HG03565 (cell line): ENCODE measurements around the gene AOC2.
A peak's percentile ranks its signal among the peaks of the same experiment; 100 is the strongest.
"Not testable (repeated sequence)": the region's sequence is repeated elsewhere in the genome, so short reads cannot be mapped to it uniquely, and the experiment has no call there.

ENCODE experiments used
- ATAC-seq: cut with Tn5 transposase; IDR thresholded peaks from one replicate; pipeline ENCODE4 v1.9.1; 2021; ENCODE audit warnings: mild to moderate bottlenecking, moderate library complexity; ENCODE audit not compliant: unreplicated experiment

AOC2 gene

DNA sequence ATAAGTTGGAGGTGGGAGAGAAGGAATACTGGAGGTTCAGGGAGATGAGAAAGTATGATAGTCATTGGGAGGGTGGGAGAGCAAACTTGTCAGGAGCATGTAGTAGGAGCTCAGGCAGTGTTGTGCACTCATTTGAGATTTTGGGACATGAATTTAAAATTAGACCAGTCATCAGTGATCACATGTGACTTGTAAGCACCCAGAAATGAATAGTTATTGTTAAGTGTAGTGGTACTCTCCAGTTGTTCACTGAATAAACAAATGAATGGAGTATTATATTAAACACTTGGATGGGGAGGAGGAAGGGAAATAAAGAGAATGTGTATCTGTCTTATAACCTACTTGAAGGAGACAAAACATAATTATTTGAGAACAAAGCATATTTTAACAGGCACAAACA is 13.4 kb upstream of the AOC2 start:
- ATAC-seq, result no peak

DNA sequence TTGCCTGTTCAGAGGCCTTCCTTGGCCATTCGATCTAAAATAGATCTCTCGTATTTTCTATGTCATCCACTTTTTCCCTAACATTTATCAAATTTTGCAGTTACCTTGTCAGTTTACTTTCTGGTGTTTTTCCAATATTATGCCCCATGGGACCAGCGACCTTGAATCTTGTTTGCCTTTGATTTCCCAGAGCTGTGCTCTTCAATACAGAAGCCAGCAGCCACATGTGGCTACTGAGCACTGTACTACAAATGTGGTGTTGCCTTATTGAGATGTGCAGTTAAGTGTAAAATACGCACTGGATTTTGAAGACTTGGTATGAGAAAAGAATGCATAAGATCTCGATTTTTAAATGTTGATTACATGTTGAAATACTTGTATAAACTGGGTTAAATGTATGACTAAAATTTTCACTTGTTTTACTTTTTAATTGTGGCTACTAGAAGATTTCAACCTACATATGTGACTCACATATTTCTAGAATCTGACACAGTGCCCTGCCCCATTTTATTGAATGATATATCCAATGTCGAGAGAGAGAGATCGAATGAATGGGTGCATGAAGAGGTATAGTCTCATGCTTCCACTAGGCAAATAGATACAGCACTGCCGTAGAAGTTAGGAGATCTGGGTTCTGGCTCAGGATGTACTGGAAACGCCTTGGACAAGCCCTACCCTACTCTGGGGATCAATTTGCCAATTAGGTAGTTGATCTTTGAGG is 12.0 kb upstream of the AOC2 start:
- no peak for ATAC-seq

DNA sequence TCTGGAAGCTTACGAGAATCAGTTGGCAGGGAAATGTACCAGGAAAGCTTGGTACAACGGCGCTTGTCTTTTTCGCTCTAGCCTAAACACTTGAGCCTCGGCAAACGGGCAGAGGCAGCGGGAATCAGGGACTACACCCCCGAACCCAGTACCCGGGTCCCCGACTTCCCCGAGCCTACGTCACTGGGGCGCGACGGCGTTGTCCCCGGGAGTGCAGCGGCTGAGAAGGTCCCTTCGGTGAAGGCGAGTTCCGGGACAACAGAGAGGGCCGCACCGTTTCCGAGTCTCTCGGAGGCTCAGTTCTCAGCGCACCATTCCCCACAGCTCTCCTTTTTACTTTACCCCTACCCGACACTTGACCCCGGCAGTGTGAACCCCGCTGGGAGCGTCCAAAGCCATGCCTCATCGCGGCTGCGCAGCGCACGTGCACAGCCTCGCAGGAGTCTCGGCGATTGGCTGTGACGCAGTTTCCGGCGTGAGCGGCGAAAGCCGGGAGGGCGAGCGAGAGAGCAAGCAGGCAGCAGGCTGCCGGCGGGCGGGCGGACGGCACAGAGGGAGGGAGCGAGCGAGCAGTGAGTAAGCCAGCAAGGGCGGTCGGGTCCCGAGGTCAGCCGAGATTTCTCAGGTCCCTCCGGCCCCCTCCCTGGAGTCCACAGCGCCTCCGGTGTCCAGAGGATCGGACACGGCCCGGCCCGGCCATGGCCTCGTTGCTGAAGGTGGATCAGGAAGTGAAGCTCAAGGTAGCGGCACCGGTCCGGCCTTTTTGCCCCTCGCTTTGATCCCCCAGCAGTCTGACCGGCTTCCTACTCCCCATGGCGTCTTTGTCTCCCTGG is 11.2 kb upstream of the AOC2 start, which contains the start of gene PSME3:
Gene PSME3, plus strand, starts transcription at position 464 of the 833 bp plus-strand sequence. Its CDS starts 235 bp downstream, at position 699.
- peak; percentile 84 for ATAC-seq

DNA sequence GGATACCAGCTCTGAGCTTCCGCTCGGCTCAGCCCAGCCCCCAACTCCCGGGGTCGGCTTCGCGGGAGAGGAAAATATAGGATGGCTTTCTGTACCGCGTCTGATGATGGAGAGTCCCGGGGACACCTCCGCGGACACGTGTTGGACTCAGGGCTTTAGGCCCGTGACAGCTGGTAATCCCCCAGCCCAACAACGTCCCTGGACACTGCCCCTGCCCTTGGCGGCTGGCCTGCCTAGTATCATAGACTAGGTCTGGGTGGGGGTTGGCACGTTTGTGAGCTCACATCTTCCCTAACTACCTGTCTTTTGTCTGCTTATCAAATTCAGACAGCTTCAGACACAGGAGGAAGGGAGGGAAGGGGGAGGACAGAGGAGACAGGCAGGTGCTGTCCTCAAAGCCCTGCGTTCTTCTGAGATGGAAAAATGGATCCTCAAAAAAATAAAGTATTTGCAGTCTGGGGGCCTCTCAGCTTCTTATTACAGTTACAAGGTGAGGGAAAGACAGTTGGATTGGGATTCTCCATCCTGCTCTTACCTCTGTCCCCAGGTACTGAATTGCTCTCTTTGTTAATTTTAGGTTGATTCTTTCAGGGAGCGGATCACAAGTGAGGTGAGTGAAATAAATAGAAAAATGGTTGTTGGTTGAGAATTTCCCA is 10.5 kb upstream of the AOC2 start:
- peak; percentile 8 for ATAC-seq

DNA sequence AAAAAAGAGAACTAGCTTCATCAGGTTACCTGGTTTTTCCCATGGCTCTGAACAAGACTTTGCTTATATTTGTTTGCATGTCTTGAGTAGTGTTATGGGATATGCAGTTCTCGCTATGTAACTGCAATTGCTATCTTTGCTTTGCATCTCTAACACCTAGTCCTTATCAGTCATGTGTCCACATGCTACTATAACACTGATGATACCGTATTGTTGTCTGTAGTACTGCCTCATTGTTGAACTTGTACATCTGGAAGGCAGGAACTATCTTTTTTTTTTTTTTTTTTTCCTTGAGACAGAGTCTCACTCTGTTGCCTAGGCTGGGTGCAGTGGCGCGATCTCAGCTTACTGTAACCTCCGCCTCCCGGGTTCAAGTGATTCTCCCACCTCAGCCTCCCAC is 8.6 kb upstream of the AOC2 start:
- no peak for ATAC-seq

DNA sequence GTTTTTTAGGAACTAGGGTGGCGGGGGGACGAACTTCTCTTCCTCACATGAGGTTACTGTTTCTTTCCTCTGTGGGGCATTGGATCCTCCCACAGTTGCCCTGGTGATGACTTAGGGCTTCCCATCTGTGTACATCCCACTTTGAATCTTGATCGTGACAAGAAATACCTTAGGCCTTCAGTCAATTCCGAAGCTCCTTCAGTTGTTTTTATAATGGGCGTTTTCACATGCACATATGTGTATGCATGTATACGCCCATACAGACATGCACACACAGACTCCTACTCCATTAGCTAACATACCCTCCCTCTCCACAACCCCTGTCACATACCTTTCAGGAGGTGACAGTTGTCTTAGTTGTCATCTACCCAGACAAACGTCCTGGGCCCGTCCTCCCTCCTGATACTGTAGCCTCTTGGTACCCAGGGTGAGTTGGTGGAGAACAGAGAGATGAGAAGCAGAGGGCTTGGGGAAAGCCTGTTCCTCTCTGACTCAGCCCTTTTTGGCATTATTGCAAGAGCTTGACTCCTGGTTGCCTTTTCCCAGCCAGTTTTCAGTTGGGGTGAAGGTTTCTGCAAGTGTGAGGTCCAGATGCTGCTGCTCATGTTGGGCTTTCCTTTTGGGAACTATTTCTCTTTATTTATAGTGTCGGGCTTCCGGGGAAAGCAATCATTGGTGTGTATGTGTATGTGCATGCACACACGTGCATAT is 2.2 kb upstream of the AOC2 start:
- no peak for ATAC-seq

DNA sequence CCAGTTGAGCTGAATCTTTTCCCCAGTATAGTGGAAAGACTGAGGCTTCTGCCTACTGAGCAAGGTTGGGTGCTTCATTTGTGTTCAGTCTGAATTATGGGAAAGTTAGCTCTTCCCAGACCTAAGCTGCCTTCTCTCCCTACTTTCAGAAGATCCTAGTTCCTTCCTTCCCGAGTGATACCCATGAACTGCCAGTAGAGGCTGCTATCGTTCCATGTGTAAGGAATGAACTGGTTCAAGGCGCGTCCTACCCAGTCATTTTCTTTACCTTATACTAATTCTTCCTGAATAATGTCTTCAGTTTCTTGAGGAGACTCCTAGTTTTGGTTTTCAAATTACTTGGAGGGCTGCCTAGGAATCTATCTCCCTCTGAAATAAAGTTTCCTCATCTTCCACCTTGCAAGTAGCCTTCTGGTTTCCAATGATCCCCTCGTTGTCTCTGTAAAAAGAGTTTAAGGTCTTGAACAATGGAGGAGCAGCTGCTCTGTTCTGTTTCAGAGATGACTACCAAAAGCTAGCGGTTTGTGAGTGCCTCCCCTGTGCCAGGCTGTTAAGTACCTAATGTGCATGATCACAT is 934 bp upstream of the AOC2 start:
- no peak for ATAC-seq

DNA sequence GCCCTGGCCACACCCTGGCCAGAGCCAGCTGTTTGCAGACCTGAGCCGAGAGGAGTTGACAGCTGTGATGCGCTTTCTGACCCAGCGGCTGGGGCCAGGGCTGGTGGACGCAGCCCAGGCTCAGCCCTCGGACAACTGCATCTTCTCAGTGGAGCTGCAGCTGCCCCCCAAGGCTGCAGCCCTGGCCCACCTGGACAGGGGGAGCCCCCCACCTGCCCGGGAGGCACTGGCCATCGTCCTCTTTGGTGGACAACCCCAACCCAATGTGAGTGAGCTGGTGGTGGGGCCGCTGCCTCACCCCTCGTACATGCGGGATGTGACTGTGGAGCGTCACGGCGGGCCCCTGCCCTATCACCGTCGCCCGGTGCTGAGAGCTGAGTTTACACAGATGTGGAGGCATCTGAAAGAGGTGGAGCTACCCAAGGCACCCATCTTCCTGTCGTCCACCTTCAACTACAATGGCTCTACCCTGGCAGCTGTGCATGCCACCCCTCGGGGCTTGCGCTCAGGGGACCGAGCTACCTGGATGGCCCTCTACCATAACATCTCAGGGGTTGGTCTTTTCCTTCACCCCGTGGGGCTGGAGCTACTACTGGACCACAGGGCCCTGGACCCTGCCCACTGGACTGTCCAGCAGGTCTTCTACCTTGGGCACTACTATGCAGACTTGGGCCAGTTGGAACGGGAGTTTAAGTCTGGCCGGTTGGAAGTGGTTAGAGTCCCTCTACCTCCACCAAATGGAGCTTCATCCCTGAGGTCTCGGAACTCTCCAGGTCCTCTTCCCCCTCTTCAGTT is 578 bp downstream of the AOC2 start:
- no peak for ATAC-seq

DNA sequence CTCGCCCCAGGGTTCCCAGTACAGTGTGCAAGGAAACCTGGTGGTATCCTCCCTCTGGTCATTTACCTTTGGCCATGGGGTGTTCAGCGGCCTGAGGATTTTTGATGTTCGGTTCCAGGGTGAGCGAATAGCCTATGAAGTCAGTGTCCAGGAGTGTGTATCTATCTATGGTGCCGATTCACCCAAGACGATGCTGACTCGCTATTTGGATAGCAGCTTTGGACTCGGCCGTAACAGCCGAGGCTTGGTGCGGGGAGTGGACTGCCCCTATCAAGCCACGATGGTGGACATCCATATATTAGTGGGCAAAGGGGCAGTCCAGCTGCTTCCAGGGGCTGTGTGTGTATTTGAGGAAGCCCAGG is 1.2 kb downstream of the AOC2 start:
- ATAC-seq, result no peak

DNA sequence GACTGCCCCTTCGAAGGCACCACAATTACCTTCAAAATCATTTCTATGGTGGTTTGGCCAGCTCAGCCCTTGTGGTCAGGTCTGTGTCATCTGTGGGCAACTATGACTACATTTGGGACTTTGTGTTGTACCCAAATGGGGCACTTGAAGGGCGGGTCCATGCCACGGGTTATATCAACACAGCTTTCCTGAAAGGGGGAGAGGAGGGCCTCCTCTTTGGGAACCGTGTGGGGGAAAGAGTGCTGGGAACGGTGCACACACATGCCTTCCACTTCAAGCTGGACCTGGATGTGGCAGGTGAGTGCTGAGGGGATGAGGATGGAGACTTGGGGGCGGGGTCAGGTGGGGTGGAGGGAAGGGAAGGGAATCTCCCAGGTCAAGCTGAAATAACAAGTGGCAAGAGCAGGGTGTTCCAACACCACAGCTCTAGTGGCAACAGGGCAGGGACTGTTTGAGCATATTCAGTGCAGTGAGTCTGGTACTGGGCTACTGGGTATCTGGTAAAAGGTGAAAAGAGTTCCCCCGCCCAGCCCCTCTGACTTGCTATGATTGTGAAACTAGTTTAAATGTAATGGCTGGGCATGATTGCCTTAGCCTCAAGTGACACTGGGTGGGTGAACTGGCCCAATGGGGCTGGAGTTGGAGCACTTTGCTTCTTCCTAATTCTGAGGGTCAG is 1.7 kb downstream of the AOC2 start:
- ATAC-seq, result no peak

DNA sequence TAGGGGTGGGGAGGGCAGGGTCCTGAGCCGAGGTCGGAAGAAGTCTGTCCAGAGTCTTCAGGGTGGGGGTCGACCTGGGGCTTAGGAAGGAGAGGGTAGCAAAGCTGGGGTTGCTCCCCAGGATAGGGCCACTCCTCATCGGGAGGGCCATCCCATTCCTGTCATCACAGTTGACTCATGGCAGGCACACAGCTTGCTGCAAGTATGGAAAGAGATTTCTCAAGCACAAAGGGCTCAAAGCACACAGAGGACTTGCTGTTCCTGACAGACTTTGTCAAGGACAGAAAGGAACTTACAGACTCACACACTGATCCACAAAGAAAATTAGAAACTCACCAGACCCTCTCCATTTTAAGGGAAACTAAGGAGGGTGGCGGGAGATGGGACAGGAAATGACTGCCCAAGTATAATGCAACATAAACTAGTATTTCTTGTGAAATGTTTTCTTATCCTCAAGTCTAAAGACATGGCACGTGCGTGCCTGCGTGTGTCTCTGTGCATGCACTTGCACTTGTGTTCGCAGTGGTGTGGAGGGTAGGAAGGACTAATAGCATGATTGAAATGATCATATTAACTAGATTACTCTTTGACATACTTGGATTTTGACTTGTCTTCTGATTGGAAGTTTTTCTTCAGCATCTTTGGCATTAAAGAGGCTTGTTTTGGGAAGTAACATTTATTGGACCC is 2.4 kb downstream of the AOC2 start:
- ATAC-seq, result no peak

DNA sequence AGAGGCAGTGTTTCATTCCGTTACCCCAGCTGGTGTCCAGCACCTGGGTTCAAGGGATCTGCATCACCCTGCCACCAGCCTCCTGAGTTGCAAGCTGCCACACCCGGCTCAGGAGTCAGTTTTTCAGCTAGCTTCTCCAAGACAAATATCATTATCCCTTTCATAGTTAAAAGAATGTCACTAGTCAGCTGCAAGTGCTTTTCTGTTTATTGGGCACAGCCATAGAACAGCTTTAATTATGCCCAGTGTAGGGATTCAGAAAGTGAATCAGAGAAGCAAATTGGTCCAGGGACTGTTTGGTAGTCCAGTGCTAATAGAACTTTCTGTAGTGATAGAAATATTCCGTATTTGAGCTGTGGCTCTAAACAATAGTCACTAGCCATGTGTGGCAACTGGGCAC is 3.7 kb downstream of the AOC2 start:
- no peak for ATAC-seq

DNA sequence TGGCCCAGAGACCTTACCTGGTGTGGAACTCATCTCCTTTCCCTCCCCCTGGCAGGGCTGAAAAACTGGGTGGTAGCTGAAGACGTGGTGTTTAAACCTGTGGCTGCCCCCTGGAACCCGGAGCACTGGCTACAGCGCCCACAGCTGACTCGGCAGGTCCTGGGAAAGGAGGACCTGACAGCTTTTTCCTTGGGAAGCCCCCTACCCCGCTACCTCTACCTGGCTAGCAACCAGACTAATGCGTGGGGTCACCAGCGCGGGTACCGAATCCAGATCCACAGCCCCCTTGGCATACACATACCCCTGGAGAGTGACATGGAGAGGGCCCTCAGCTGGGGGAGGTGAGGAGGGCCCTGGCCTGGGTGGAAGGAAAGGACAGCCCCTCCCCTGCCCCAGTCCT is 4.7 kb downstream of the AOC2 start:
- ATAC-seq, result no peak

DNA sequence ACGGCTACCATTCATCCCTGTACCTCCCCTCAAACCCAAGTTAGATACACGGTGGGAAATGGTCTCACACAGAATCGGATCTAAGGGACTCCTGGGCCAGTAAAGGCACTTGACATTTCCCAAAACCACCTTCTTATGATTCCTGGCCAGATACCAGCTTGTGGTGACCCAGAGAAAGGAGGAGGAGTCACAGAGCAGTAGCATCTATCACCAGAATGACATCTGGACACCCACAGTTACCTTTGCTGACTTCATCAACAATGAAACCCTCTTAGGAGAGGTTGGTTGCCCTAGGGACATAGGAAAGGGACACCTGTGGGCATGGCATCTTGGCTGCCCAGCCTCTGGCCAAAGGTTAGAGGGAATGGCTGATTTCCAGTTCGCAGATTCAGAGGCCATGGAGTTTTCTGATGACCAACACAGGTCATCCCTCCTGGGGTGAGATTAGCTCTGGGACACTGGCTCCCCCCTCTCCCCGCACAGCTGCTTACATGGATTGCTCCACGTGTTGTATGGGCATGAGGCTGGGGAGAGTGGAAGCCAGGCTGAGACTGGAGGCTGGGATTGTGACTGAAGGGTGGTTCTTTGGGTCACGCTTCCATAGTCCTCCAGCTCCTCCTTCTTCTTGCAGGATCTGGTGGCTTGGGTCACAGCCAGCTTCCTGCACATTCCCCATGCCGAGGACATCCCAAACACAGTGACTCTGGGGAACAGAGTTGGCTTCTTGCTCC is 5.2 kb downstream of the AOC2 start:
- no peak for ATAC-seq

DNA sequence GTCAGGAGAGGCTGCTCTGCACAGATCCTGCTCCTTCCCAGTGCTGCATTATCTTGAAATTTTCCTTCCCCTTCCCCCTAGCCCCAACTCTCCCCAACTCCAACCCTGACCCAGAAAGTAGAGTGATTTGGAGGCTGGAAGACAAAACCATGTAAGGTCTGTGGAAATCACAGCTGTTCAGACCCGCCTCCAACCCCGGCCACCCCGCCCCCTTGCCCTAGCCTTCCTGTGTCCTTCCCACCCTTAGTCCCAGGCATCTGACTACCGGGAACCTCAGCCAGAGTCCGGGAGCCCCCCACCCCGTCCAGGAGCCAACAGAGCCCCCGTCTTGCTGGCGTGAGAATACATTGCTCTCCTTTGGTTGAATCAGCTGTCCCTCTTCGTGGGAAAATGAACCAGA is 6.6 kb downstream of the AOC2 start, which contains the start of gene AOC3:
Gene AOC3, plus strand, starts transcription at position 246 of the 400 bp plus-strand sequence. Its CDS starts 145 bp downstream, at position 391.
- no peak for ATAC-seq

DNA sequence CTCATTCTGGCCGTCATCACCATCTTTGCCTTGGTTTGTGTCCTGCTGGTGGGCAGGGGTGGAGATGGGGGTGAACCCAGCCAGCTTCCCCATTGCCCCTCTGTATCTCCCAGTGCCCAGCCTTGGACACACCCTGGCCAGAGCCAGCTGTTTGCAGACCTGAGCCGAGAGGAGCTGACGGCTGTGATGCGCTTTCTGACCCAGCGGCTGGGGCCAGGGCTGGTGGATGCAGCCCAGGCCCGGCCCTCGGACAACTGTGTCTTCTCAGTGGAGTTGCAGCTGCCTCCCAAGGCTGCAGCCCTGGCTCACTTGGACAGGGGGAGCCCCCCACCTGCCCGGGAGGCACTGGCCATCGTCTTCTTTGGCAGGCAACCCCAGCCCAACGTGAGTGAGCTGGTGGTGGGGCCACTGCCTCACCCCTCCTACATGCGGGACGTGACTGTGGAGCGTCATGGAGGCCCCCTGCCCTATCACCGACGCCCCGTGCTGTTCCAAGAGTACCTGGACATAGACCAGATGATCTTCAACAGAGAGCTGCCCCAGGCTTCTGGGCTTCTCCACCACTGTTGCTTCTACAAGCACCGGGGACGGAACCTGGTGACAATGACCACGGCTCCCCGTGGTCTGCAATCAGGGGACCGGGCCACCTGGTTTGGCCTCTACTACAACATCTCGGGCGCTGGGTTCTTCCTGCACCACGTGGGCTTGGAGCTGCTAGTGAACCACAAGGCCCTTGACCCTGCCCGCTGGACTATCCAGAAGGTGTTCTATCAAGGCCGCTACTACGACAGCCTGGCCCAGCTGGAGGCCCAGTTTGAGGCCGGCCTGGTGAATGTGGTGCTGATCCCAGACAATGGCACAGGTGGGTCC is 7.2 kb downstream of the AOC2 start:
- ATAC-seq, result not testable (repeated sequence)

DNA sequence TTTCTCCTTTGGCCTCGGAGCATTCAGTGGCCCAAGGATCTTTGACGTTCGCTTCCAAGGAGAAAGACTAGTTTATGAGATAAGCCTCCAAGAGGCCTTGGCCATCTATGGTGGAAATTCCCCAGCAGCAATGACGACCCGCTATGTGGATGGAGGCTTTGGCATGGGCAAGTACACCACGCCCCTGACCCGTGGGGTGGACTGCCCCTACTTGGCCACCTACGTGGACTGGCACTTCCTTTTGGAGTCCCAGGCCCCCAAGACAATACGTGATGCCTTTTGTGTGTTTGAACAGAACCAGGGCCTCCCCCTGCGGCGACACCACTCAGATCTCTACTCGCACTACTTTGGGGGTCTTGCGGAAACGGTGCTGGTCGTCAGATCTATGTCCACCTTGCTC is 8.0 kb downstream of the AOC2 start:
- no peak for ATAC-seq
